Memory B cell (primary cell): ENCODE data around the gene TMSB15B.
"Not testable (repeated sequence)": the region's sequence is repeated elsewhere in the genome, so short reads cannot be mapped to it uniquely, and the experiment has no call there.

Experiments
- ATAC-seq: fragments of 150-1000 bp; cut with Tn5 transposase; 2 replicates; pipeline ENCODE4 v1.10.0; 2021; ENCODE audit warnings: low read depth, mild to moderate bottlenecking, moderate library complexity
- DNase-seq, 2 donors: peaks; one replicate each; pipeline ENCODE4 v3.0.0; 2022; ENCODE audit warnings: low spot score in 2 of 2
- H3K27ac Mint-ChIP-seq: one replicate; pipeline ENCODE4 v1.8.0; 2022; ENCODE audit warnings: mild to moderate bottlenecking, moderate library complexity, mixed read lengths
- H3K27me3 Mint-ChIP-seq: one replicate; pipeline ENCODE4 v1.8.0; 2022; ENCODE audit warnings: mixed read lengths
- H3K36me3 Mint-ChIP-seq: one replicate; pipeline ENCODE4 v1.8.0; 2022; ENCODE audit warnings: mild to moderate bottlenecking, mixed read lengths
- H3K4me1 Mint-ChIP-seq: one replicate; pipeline ENCODE4 v1.8.0; 2022; ENCODE audit warnings: mixed read lengths
- H3K4me3 Mint-ChIP-seq: one replicate; pipeline ENCODE4 v1.8.0; 2022; ENCODE audit warnings: mild to moderate bottlenecking, moderate library complexity, mixed read lengths
- H3K9me3 Mint-ChIP-seq: one replicate; pipeline ENCODE4 v1.8.0; 2022; ENCODE audit warnings: mixed read lengths

The TMSB15B gene

DNA sequence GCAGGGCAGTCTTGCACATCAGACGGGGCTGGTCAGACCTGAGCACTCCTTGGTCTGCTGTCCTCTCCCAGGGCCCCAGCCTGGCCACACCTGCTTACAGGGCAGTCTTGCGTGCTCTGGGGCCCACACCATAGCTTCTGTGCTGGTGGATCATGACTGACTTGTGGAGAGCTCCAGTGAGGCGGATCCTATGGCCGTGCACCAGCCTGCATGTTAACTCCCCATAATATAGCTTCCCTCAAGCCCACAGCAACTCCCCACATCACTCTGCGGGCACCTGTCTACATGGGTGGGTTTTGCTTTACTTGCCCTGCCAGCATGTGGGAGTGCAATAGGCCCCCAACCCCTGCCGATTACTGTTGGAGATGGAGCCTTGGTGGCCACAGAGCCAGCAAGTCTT, 8.2 kb upstream of the TMSB15B start:
- Mint-ChIP-seq H3K9me3 (no peaks in the 10 kb centered on the region), H3K4me1 (no peaks in the 10 kb centered on the region), H3K27ac (no peak overlapping the region), H3K4me3 (no peak overlapping the region), H3K27me3 (no peaks in the 10 kb centered on the region), H3K36me3 (no peaks in the 10 kb centered on the region)
- DNase-seq (no peak), ATAC-seq (no peak)

DNA sequence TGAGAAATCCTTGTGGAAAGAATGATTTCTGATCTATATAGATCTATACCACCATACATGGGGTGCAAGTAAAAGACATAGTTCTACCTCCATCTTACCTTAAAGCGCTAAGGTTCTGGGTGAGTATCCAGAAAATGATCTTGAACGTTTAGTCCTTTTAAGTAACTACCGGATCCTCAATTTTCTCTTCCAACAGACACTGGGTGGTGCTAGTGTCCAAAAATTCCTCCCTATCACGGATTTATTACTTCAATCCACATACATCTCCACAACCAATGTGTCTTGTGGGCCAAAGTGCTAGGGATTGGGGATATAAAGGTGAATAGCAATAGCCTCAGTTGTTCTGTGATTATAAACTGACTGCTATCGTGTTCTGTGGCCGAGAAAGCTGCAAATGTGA, 1.8 kb upstream of the TMSB15B start:
- not testable (repeated sequence) for ATAC-seq, H3K9me3 Mint-ChIP-seq, H3K4me3 Mint-ChIP-seq, H3K4me1 Mint-ChIP-seq, DNase-seq, H3K36me3 Mint-ChIP-seq, H3K27me3 Mint-ChIP-seq, H3K27ac Mint-ChIP-seq

DNA sequence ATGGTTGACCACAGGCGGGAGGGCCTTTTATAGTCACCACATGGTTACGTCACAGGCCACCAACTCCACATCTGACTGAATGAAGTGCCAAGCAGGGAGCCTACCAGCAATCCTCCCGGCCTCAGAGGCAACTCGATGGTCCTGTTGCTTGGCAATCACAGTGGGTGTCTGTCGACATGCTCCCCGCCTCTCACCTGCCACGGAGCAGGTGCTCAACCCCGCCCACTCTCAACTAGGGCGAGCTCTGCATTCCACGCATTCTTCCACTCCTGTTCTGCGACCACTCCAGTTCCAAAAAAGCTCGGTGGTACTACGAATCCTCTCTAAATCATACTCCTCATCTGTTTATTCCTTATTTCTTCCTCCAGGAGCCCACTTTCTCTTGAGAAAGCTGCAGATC, 21.1 kb downstream of the TMSB15B start:
- H3K9me3 Mint-ChIP-seq, H3K27me3 Mint-ChIP-seq, H3K36me3 Mint-ChIP-seq, ATAC-seq, H3K4me3 Mint-ChIP-seq, DNase-seq, H3K4me1 Mint-ChIP-seq, H3K27ac Mint-ChIP-seq: not testable (repeated sequence)

DNA sequence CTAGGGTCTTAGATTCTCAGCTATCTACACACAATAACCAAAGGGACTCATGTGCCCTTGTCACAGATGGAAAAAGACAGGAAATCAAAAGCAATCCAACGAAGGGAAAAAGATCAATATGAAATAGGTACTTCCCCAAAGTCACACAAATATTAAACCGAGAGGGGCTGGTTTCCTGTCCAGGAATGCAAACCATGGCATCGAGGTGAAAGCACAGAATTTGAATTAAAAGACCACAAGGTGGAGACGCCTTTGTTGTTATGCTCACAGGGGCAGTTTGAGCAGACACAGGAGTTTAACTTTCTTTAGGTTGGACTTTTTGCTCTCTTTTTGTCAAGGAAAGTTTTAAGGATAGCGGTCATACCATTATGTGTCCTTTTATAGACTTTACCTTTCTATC, 36.8 kb downstream of the TMSB15B start:
- no peak overlapping the region for H3K4me3 Mint-ChIP-seq
- peaks cover 3% of the 10 kb centered on the region for H3K27me3 Mint-ChIP-seq
- DNase-seq (no peak), ATAC-seq (no peak)
- no peaks in the 10 kb centered on the region for H3K9me3 Mint-ChIP-seq
- H3K36me3 Mint-ChIP-seq: no peaks in the 10 kb centered on the region
- H3K27ac Mint-ChIP-seq: no peak overlapping the region
- H3K4me1 Mint-ChIP-seq: no peaks in the 10 kb centered on the region

DNA sequence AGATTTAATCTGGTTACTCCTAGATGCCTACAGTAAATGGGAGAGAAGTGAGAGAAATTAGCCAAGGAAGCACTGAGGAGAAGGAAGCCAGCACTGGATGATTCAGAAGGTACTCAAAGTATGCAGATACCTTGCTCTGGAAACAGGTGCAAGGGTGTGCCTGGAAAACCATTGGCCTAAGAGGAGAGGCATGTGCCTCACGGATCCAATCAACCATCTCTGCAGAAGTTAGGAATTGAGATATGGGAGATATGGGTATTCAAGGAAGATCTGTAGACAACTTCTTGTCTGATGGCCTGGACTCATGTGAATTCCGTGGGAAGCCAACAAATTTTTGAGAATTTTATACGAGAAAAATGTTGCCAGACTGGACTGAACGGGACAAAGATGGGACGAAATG, 46.4 kb downstream of the TMSB15B start:
- ATAC-seq: no peak
- H3K9me3 Mint-ChIP-seq: no peaks in the 10 kb centered on the region
- no peak overlapping the region for H3K27ac Mint-ChIP-seq
- H3K36me3 Mint-ChIP-seq: no peaks in the 10 kb centered on the region
- peaks cover 4% of the 10 kb centered on the region for H3K27me3 Mint-ChIP-seq
- DNase-seq: no peak
- H3K4me1 Mint-ChIP-seq: no peaks in the 10 kb centered on the region
- H3K4me3 Mint-ChIP-seq: no peak overlapping the region

DNA sequence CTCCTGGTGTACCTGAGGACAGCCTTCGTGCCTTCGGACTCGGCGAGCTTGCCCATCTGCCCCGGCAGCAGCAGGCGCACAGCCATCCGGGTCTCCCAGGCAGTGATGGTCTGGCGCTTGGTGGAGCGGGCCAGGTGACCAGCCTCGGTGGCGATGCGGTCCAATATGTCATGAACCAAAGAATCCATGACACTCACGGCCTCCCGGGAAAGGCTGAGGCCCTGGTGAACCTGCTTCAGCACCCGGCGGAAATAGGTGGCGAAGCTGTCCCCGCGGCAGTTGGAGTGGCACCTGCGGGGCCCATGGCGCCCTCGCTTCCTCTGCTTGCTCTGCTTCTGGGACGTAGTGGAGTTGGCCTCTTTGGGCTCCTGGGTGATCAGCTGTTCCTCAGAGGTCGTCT, 50.7 kb downstream of the TMSB15B start:
- no peaks in the 10 kb centered on the region for H3K27me3 Mint-ChIP-seq
- no peak overlapping the region for H3K4me3 Mint-ChIP-seq
- H3K36me3 Mint-ChIP-seq: no peaks in the 10 kb centered on the region
- no peaks in the 10 kb centered on the region for H3K4me1 Mint-ChIP-seq
- no peaks in the 10 kb centered on the region for H3K9me3 Mint-ChIP-seq
- DNase-seq (no peak), ATAC-seq (no peak)
- H3K27ac Mint-ChIP-seq: no peak overlapping the region

DNA sequence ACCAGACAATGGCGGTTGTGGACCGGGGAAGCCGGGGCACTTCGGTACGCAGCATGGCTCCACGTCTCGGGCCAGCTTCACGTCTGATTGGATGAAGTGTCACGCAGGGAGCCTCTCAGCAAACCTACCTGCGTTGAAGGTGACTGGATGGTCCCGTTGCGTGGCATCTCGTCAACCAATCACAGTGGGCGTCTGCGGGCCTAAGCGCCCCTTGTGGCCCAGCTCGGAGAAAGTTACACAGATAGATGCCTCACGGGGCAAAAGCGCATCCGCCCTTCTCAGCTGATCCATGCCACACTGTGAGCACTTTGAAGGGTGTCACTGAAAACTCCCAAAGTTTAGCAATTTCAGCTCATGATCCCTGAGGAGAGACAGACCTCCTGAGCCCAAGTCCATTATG, 51.2 kb downstream of the TMSB15B start, which contains the start of gene H2BW1:
Gene H2BW1, minus strand, starts transcription at position 103 of the 400 bp plus-strand sequence. CDS start 132 bp downstream, outside the sequence.
- Mint-ChIP-seq H3K27ac (no peak within 1 kb of the TSS), H3K4me3 (no peak within 1 kb of the TSS), H3K27me3 (no peaks in the 10 kb centered on the region), H3K36me3 (no peaks in the 10 kb centered on the region), H3K4me1 (no peaks in the 10 kb centered on the region), H3K9me3 (no peaks in the 10 kb centered on the region)
- DNase-seq (no peak), ATAC-seq (no peak)

DNA sequence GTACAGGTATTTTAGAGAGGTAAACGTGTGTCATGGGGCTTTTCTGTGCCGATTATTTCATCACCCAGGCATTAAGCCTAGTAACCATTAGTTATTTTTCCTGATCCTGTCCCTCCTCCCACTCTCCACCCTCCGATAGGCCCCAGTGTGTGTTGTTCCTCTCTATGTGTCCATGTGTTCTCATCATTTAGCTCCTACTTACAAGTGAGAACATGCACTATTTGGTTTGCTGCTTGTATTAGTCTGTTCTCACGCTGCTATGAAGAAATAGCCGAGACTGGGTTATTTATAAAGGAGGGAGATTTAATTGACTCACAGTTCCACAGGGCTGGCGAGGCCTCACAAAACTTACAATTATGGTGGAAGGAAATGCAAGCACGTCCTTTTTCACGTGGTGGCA, 53.1 kb downstream of the TMSB15B start:
- not testable (repeated sequence) for ATAC-seq

More for the DNA sequence above, 53.1 kb downstream of the TMSB15B start:
- H3K4me1 Mint-ChIP-seq, H3K9me3 Mint-ChIP-seq, H3K27me3 Mint-ChIP-seq, H3K4me3 Mint-ChIP-seq, H3K27ac Mint-ChIP-seq, H3K36me3 Mint-ChIP-seq, DNase-seq: not testable (repeated sequence)
